Measurements from ENCODE around the gene NUFIP1.
"Not testable (repeated sequence)": the region's sequence is repeated elsewhere in the genome, so short reads cannot be mapped to it uniquely, and the experiment has no call there.

NUFIP1 gene

GRCh38 chr13:44919104-44919804 is 70.0 kb downstream of the NUFIP1 start:
- no peak for DNase-seq

GRCh38 chr13:44918326-44919103 is 70.8 kb downstream of the NUFIP1 start:
- DNase-seq: peak; percentile 86

- peak; percentile 98 for DNase-seq
Measured at GRCh38 chr13:44917589-44918325, 71.5 kb downstream of the NUFIP1 start.

DNA sequence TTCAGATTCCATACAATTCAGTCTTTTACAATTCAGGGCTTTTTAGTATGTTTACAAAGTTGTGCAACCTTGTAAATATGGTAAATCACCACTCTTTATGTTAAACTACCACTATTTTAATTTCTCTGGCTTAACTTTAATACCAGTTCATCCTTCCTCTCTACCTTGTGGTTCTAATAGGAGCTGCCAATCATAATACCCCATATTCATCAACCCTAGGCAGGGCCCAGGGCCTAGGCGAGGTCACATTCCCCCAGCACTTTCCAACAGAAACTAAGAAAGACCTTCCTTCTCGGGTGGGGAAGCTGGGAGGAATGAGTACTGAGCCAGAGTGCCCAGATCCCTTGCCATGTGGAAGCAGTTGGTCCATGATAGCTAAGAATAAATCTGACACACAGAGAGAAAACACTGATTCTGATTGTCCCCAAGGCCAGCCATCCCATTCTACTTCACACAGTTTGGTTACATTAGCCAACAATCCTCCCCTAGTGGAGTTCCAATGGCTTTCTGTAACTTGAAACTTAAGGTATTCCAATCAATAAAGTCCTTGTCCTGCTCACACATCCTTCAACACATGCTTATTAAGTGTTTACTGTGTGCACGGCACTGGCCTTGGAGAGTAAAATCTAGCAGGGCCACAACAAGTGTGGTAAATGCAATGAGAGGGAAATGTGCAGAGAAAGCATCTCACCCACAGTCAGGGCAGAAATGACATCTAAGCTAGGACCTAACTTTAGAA is 76.8 kb downstream of the NUFIP1 start:
- no peak for DNase-seq

GRCh38 chr13:44908712-44909111 is 80.6 kb downstream of the NUFIP1 start:
- DNase-seq: no peak

GRCh38 chr13:44908266-44908665 is 81.0 kb downstream of the NUFIP1 start:
- no peak for DNase-seq

GRCh38 chr13:44906713-44907112 is 82.6 kb downstream of the NUFIP1 start:
- DNase-seq: no peak

- DNase-seq: no peak
Measured at GRCh38 chr13:44906230-44906629, 83.0 kb downstream of the NUFIP1 start.

DNA sequence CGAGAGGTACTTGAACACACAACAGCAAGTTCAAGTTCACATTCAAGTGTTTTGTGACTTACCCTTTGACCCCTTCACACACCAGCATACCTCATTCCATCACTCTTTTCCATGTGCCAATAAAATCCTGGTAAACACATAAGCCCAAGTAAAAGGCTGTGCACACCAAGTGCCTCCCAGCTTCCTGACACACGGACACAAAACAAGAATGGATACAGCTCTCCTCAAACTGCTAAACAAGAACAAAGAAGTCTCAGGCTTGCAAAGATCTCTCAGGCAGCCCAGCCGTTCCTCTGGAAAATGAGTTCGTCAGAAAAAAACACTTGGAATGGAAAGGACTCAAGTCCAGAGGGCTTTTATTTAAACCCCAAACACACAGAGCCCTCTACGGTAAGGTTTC is 83.7 kb downstream of the NUFIP1 start:
- no peak for DNase-seq

DNA sequence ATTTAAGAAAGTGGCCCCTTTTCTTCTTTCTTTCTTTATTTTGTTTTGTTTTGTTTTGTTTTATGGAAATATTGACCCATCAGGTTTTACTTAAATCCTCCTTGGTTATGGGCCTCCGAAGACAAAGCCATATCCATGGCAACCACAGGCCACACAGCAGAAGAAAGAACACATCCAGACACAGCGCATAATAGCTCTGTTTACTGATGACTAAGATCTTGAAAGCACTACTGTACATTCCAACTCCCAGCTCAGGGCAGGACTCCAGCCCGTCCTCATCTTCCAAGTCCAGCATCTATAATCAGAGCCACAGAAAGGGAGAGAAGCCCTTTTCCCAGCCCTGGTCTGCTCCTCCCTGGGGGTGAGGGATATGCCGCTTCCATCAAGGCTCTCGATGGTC is 84.3 kb downstream of the NUFIP1 start:
- no peak for DNase-seq

GRCh38 chr13:44903574-44903985 is 85.7 kb downstream of the NUFIP1 start:
- no peak for DNase-seq

DNA sequence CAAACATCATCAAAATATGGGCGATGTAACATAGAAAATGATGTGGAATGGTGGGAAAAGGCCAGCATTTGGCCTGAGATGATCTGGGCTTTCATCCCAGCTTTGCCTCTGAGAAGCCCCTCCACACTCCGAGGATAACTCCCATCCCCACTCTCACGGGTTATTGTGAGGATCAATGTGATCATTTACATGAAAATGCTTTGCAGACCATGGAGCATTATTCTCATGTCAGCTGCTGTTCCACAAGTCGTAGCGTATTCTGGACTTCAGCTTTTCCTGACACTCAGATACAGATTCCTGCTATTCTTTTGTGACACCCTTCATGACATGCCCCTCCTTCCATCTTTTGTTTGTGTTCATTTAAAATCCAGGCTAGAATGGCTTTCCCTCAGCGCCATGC is 86.5 kb downstream of the NUFIP1 start:
- no peak for DNase-seq

DNA sequence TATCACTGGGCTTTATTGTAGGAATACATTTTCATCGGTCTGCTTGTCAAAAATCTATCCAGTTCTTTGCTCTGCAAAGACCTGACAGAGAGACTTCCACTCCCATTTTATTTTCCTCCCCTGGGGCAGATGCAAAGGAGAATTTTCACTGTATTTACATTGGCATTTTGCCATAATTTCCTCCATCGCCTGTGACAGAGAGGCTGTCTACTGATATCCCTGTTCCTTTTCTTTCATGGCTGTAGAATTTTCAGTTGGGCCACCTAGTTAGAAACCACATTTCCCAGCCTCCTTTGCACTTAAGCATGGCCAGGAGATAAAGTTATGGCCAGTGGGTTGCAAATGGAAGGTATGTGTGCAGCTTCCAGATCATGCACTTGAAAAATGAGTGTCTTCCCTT is 89.3 kb downstream of the NUFIP1 start:
- DNase-seq: no peak

DNA sequence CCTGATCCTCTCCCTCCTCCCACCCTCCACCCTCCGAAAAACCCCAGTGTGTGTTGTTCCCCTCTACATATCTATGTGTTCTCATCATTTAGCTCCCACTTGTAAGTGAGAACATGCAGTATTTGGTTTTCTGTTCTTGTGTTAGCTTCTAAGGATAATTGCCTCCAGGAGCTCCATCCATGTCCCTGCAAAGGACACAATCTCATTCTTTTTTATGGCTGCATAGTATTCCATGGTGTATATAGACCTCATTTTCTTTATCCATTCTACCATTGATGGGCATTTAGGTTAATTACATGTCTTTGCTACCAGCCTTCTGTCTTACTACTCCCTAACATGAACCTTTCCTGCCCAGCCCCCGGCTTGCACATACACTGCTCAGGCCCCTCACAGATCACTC is 91.0 kb downstream of the NUFIP1 start:
- not testable (repeated sequence) for DNase-seq

GRCh38 chr13:44895953-44896335 is 93.3 kb downstream of the NUFIP1 start:
- DNase-seq: no peak

GRCh38 chr13:44895264-44895952 is 93.9 kb downstream of the NUFIP1 start:
- no peak for DNase-seq

DNA sequence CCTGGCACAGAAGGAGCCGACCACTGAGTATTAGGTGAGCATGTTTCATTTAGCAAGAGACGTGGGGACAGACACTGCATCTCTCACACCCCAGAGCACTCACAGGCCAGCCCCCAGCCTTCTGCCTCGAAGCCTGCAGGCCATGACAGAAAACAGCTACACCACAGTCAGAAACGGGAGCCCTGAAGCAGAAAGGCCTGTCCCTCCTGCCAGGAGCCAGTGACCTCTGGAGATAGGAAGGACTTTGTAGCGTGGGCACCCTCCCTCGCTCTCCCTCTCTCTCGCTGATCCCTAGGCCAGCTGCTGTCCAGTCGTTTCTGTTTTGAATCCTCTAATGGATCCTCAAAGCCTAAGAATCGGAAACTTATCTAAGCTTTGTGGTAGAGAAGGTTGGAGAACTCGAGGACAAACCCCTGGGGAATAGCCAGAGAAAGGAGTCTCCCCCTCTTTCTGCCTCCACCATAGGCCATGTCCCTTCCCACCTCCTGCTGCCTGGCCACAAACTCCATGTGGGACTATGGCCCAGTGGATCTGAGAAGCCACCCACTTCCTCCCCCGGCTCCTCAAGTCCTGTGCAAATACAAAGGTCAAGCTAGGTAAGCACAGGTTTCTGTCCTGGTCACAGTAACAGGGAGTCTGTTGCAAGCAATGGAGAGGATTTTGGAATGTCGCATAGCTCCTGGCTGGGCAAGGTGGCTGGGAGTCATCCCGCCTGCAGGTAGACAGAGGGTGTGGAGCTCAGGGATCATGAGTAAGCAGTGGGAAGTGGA is 95.1 kb downstream of the NUFIP1 start:
- DNase-seq: no peak
